WTC11 (cell line): ENCODE measurements around the gene NME4. TPM values are rescaled to one million over a fixed set of nuclear protein-coding genes. Genes with fewer than 3 reads are reported as not detected.

Experiments used
- ATAC-seq: fragments of 200-7000 bp; cut with Tn5 transposase; 2 replicates; pipeline ENCODE4 v1.10.0; 2021; ENCODE audit warnings: mild to moderate bottlenecking, moderate library complexity
- CTCF ChIA-PET: fragments of 300-600 bp; sonication (Branson Sonifier 250); formaldehyde crosslinking; loops from one replicate; lab custom pipeline; 2021; ENCODE audit warnings: antibody characterized with exemption; lab: Charles Lee
- POLR2A ChIA-PET: fragments of 350-600 bp; sonication (Branson Sonifier 250); formaldehyde crosslinking; loops from one replicate; lab custom pipeline; 2021; ENCODE audit warnings: antibody characterized with exemption; lab: Charles Lee
- DNase-seq: peaks from one replicate; pipeline ENCODE4 v3.0.0; 2021; ENCODE audit warnings: low spot score
- H3K27ac Mint-ChIP-seq: 2 replicates; pipeline ENCODE4 v1.8.0; 2021; ENCODE audit warnings: mixed read lengths
- H3K27me3 Mint-ChIP-seq: 2 replicates; pipeline ENCODE4 v1.8.0; 2021; ENCODE audit warnings: low read depth, mild to moderate bottlenecking, moderate library complexity, mixed read lengths
- H3K36me3 Mint-ChIP-seq: 2 replicates; pipeline ENCODE4 v1.8.0; 2021; ENCODE audit warnings: mixed read lengths
- H3K4me1 Mint-ChIP-seq: 2 replicates; pipeline ENCODE4 v1.8.0; 2022; ENCODE audit warnings: mixed read lengths
- H3K4me3 Mint-ChIP-seq: 2 replicates; pipeline ENCODE4 v1.8.0; 2021; ENCODE audit warnings: mild to moderate bottlenecking, moderate library complexity, mixed read lengths
- H3K9me3 Mint-ChIP-seq: 2 replicates; pipeline ENCODE4 v1.8.0; 2021; ENCODE audit warnings: mixed read lengths
- AFF4 ChIP-seq: sonication (generic); formaldehyde crosslinking; IDR thresholded peaks from 2 replicates; pipeline ENCODE4 v1.8.1; 2023; ENCODE audit warnings: mild to moderate bottlenecking, missing genetic modification reagents, borderline replicate concordance
- CBFB ChIP-seq: sonication (generic); formaldehyde crosslinking; IDR thresholded peaks from 2 replicates; pipeline ENCODE4 v1.8.1; 2022; ENCODE audit warnings: mild to moderate bottlenecking, low read depth, missing genetic modification reagents
- CREM ChIP-seq: sonication (generic); formaldehyde crosslinking; IDR thresholded peaks from 2 replicates; pipeline ENCODE4 v1.8.1; 2022; ENCODE audit warnings: mild to moderate bottlenecking, missing genetic modification reagents, moderate library complexity
- ETV6 ChIP-seq: sonication (generic); formaldehyde crosslinking; IDR thresholded peaks from 2 replicates; pipeline ENCODE4 v1.8.1; 2022; ENCODE audit warnings: mild to moderate bottlenecking, missing genetic modification reagents
- FOXJ3 ChIP-seq: sonication (generic); formaldehyde crosslinking; IDR thresholded peaks from 2 replicates; pipeline ENCODE4 v1.9.0; 2021; ENCODE audit warnings: missing genetic modification reagents, mild to moderate bottlenecking, borderline replicate concordance
- FOXK1 ChIP-seq: sonication (generic); formaldehyde crosslinking; IDR thresholded peaks from 2 replicates; pipeline ENCODE4 v1.8.0; 2022; ENCODE audit warnings: mild to moderate bottlenecking, moderate library complexity, missing genetic modification reagents
- FOXP1 ChIP-seq: sonication (generic); formaldehyde crosslinking; IDR thresholded peaks from 2 replicates; pipeline ENCODE4 v1.8.0; 2022; ENCODE audit warnings: missing genetic modification reagents, mild to moderate bottlenecking, moderate library complexity, borderline replicate concordance
- MLX ChIP-seq: sonication (generic); formaldehyde crosslinking; IDR thresholded peaks from 2 replicates; pipeline ENCODE4 v1.8.1; 2023; ENCODE audit warnings: mild to moderate bottlenecking, missing genetic modification reagents, moderate library complexity
- NFE2L1 ChIP-seq: sonication (generic); formaldehyde crosslinking; IDR thresholded peaks from 2 replicates; pipeline ENCODE4 v1.8.1; 2023; ENCODE audit warnings: missing genetic modification reagents
- NR1H2 ChIP-seq: sonication (generic); formaldehyde crosslinking; IDR thresholded peaks from 2 replicates; pipeline ENCODE4 v1.9.0; 2021; ENCODE audit warnings: mild to moderate bottlenecking, moderate library complexity, missing genetic modification reagents
- OVOL2 ChIP-seq: fragments of 250-450 bp; sonication (Bioruptor Pico); IDR thresholded peaks from 2 replicates; pipeline ENCODE4 v1.9.0; 2021; ENCODE audit warnings: mild to moderate bottlenecking, borderline replicate concordance
- PREB ChIP-seq: sonication (generic); formaldehyde crosslinking; IDR thresholded peaks from 2 replicates; pipeline ENCODE4 v1.8.1; 2022; ENCODE audit warnings: mild to moderate bottlenecking, missing genetic modification reagents, moderate library complexity, borderline replicate concordance
- PRRX2 ChIP-seq: fragments of 250-450 bp; sonication (Bioruptor Pico); IDR thresholded peaks from 2 replicates; pipeline ENCODE4 v1.8.0; 2021; ENCODE audit warnings: mild to moderate bottlenecking
- RELA ChIP-seq: sonication (generic); formaldehyde crosslinking; IDR thresholded peaks from 2 replicates; pipeline ENCODE4 v1.8.1; 2022; ENCODE audit warnings: missing genetic modification reagents, mild to moderate bottlenecking, borderline replicate concordance
- TP53 ChIP-seq: sonication (generic); formaldehyde crosslinking; IDR thresholded peaks from 2 replicates; pipeline ENCODE4 v1.8.1; 2023; ENCODE audit warnings: mild to moderate bottlenecking, missing genetic modification reagents
- USF2 ChIP-seq: sonication (generic); formaldehyde crosslinking; IDR thresholded peaks from 2 replicates; pipeline ENCODE4 v1.8.1; 2023; ENCODE audit warnings: mild to moderate bottlenecking, missing genetic modification reagents, moderate library complexity
- ZNF121 ChIP-seq: sonication (generic); formaldehyde crosslinking; IDR thresholded peaks from 2 replicates; pipeline ENCODE4 v1.8.0; 2023; ENCODE audit warnings: missing genetic modification reagents
- ZNF671 ChIP-seq: fragments of 250-450 bp; sonication (Bioruptor Pico); IDR thresholded peaks from 2 replicates; pipeline ENCODE4 v1.8.0; 2021; ENCODE audit warnings: mild to moderate bottlenecking
- total RNA-seq: library from RNA; stranded (reverse); gene quantifications from 3 replicates; pipeline ENCODE4 v1.2.3, GENCODE V29; 2021
- TF ChIP-seq, protein P1 (sequence below): fragments of 250-450 bp; sonication (Bioruptor Pico); IDR thresholded peaks from 2 replicates; pipeline ENCODE4 v1.8.0; 2021; ENCODE audit warnings: mild to moderate bottlenecking
- TF ChIP-seq, protein P2 (sequence below): sonication (generic); formaldehyde crosslinking; IDR thresholded peaks from 2 replicates; pipeline ENCODE4 v1.8.1; 2022; ENCODE audit warnings: mild to moderate bottlenecking, moderate library complexity, missing genetic modification reagents
- TF ChIP-seq, protein P3 (sequence below): sonication (generic); formaldehyde crosslinking; IDR thresholded peaks from 2 replicates; pipeline ENCODE4 v1.8.1; 2022; ENCODE audit warnings: low read depth, mild to moderate bottlenecking, moderate library complexity, missing genetic modification reagents, borderline replicate concordance
- TF ChIP-seq, protein P4 (sequence below): sonication (generic); formaldehyde crosslinking; IDR thresholded peaks from 2 replicates; pipeline ENCODE4 v1.8.1; 2023; ENCODE audit warnings: mild to moderate bottlenecking, missing genetic modification reagents

NME4 gene
- total RNA-seq, 1 experiment from 2014 or later: 467 TPM

- no peak for TF ChIP-seq MLX (CRISPR knock-in tag)
- TF ChIP-seq, protein P1, sequence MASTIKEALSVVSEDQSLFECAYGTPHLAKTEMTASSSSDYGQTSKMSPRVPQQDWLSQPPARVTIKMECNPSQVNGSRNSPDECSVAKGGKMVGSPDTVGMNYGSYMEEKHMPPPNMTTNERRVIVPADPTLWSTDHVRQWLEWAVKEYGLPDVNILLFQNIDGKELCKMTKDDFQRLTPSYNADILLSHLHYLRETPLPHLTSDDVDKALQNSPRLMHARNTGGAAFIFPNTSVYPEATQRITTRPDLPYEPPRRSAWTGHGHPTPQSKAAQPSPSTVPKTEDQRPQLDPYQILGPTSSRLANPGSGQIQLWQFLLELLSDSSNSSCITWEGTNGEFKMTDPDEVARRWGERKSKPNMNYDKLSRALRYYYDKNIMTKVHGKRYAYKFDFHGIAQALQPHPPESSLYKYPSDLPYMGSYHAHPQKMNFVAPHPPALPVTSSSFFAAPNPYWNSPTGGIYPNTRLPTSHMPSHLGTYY (CRISPR knock-in tag): no peak
- TF ChIP-seq OVOL2 (CRISPR knock-in tag): no peak
- TF ChIP-seq RELA (CRISPR knock-in tag): no peak
These were observed 20.8 kb upstream of the NME4 start (continued) for GRCh38 chr16:375927-376816.

- POLR2A ChIA-PET: no interaction called here
- ATAC-seq (no peak), DNase-seq (no peak)
- Mint-ChIP-seq H3K27me3 (no peaks in the 10 kb centered on the region), H3K27ac (no peak overlapping the region), H3K9me3 (no peaks in the 10 kb centered on the region), H3K36me3 (peaks cover 9% of the 10 kb centered on the region), H3K4me1 (peaks cover 15% of the 10 kb centered on the region), H3K4me3 (no peak overlapping the region)
- CTCF ChIA-PET: no interaction called here
- TF ChIP-seq FOXP1 (CRISPR knock-in tag) (no peak), PREB (no peak), TP53 (CRISPR knock-in tag) (no peak), FOXJ3 (CRISPR knock-in tag) (no peak), ZNF121 (no peak), FOXK1 (CRISPR knock-in tag) (no peak), ETV6 (CRISPR knock-in tag) (no peak), NR1H2 (CRISPR knock-in tag) (no peak), NFE2L1 (CRISPR knock-in tag) (no peak), PRRX2 (CRISPR knock-in tag) (no peak), ZNF671 (no peak), AFF4 (CRISPR knock-in tag) (no peak), CBFB (CRISPR knock-in tag) (no peak), USF2 (CRISPR knock-in tag) (no peak), CREM (CRISPR knock-in tag) (no peak)
- TF ChIP-seq, protein P1 (CRISPR knock-in tag): no peak
- TF ChIP-seq, protein P2, sequence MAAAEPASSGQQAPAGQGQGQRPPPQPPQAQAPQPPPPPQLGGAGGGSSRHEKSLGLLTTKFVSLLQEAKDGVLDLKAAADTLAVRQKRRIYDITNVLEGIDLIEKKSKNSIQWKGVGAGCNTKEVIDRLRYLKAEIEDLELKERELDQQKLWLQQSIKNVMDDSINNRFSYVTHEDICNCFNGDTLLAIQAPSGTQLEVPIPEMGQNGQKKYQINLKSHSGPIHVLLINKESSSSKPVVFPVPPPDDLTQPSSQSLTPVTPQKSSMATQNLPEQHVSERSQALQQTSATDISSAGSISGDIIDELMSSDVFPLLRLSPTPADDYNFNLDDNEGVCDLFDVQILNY (CRISPR knock-in tag): no peak
- TF ChIP-seq, protein P3, sequence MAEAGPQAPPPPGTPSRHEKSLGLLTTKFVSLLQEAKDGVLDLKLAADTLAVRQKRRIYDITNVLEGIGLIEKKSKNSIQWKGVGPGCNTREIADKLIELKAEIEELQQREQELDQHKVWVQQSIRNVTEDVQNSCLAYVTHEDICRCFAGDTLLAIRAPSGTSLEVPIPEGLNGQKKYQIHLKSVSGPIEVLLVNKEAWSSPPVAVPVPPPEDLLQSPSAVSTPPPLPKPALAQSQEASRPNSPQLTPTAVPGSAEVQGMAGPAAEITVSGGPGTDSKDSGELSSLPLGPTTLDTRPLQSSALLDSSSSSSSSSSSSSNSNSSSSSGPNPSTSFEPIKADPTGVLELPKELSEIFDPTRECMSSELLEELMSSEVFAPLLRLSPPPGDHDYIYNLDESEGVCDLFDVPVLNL: no peak
- TF ChIP-seq, protein P4, sequence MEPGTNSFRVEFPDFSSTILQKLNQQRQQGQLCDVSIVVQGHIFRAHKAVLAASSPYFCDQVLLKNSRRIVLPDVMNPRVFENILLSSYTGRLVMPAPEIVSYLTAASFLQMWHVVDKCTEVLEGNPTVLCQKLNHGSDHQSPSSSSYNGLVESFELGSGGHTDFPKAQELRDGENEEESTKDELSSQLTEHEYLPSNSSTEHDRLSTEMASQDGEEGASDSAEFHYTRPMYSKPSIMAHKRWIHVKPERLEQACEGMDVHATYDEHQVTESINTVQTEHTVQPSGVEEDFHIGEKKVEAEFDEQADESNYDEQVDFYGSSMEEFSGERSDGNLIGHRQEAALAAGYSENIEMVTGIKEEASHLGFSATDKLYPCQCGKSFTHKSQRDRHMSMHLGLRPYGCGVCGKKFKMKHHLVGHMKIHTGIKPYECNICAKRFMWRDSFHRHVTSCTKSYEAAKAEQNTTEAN: no peak
These were observed 20.1 kb upstream of the NME4 start for GRCh38 chr16:376817-377418.
